HepG2 (cell line): ENCODE measurements around the gene CD1D. TPM values are rescaled to one million over a fixed set of nuclear protein-coding genes. Genes with fewer than 3 reads are reported as not detected.
"Not testable (repeated sequence)": the region's sequence is repeated elsewhere in the genome, so short reads cannot be mapped to it uniquely, and the experiment has no call there.

Experiments
- ATAC-seq: fragments of 200-7000 bp; cut with Tn5 transposase; 3 replicates; pipeline ENCODE4 v1.9.1; 2020; ENCODE audit warnings: mild to moderate bottlenecking, moderate library complexity
- BruUV-seq: library from RNA; stranded (reverse); fragments of 400-500 nt; replicated peaks from 2 replicates; lab custom pipeline; 2021; lab: Mats Ljungman, UMichigan
- CTCF ChIA-PET: fragments of 300-600 bp; formaldehyde crosslinking; extraction: SDS; loops from one replicate; lab custom pipeline; 2021; ENCODE audit warnings: low total read pairs, inconsistent platforms, low intra/inter-chr PET ratio; lab: Yijun Ruan, JAX
- POLR2A ChIA-PET: fragments of 350-600 bp; sonication (Branson Sonifier 250); formaldehyde crosslinking; loops from one replicate; lab custom pipeline; 2020; ENCODE audit warnings: antibody characterized with exemption, inconsistent platforms; lab: Yijun Ruan, JAX
- DNase-seq: peaks from one replicate; pipeline ENCODE4 v3.0.0-alpha.2; 2015; ENCODE audit warnings: low spot score
- FAIRE-seq: peaks from 3 replicates; lab custom pipeline; 2011; peaks lifted over from hg19 to GRCh38; lab: Jason Lieb, UNC
- H2AFZ ChIP-seq: one replicate; pipeline ENCODE4 v1.6.1; 2011; ENCODE audit warnings: low read length, inconsistent platforms
- H3K27ac ChIP-seq: fragments of 300-600 bp; 3 replicates; pipeline ENCODE4 v1.8.0; 2011; ENCODE audit warnings: mixed run types, mild to moderate bottlenecking, mixed read lengths, low read length, inconsistent platforms; ENCODE audit not compliant: insufficient read depth; ENCODE audit errors: extremely low read length
- H3K27me3 ChIP-seq, 2 experiments: fragments of 200-600 bp in 1 of 2; 2 replicates in 1 of 2; 3 replicates in 1 of 2; pipeline versions ENCODE4 v1.6.0 to v1.8.0; 2011; ENCODE audit warnings: low read length in 2 of 2, mild to moderate bottlenecking in 2 of 2, moderate library complexity in 2 of 2, inconsistent platforms in 1 of 2; ENCODE audit not compliant: insufficient read depth in 2 of 2, control insufficient read depth in 1 of 2
- H3K36me3 ChIP-seq, 2 experiments: fragments of 200-600 bp in 1 of 2; replicated peaks in 1 of 2; 2 replicates in 1 of 2; 3 replicates in 1 of 2; pipeline versions ENCODE4 v1.5.1 to v1.8.0; 2011; ENCODE audit warnings: low read length in 2 of 2, inconsistent platforms in 1 of 2; ENCODE audit not compliant: insufficient read depth in 2 of 2, control insufficient read depth in 1 of 2
- H3K4me1 ChIP-seq: 2 replicates; pipeline ENCODE4 v1.5.1; 2012; ENCODE audit warnings: low read length, inconsistent platforms; ENCODE audit not compliant: insufficient read depth
- H3K4me2 ChIP-seq: 2 replicates; pipeline ENCODE4 v1.6.0; 2011; ENCODE audit warnings: low read depth, low read length, inconsistent platforms
- H3K4me3 ChIP-seq, 3 experiments: fragments of 200-600 bp in 1 of 3; sonication (generic), shearing (Covaris generic) in 1 of 3; replicated peaks in 1 of 3; 2 replicates each; pipeline ENCODE4 v1.5.1; 2011 to 2016; ENCODE audit warnings: low read length in 3 of 3, inconsistent platforms in 2 of 3, low read depth in 2 of 3, mild to moderate bottlenecking in 2 of 3, control low read depth in 1 of 3, mixed read lengths in 1 of 3; ENCODE audit not compliant: insufficient read depth in 1 of 3
- H3K79me2 ChIP-seq: one replicate; pipeline ENCODE4 v1.6.1; 2011; ENCODE audit warnings: low read length, inconsistent platforms; ENCODE audit not compliant: insufficient read depth
- H3K9ac ChIP-seq: 2 replicates; pipeline ENCODE4 v1.6.0; 2011; ENCODE audit warnings: mild to moderate bottlenecking, low read depth, low read length, inconsistent platforms; ENCODE audit not compliant: insufficient read depth
- H3K9me3 ChIP-seq: 2 replicates; pipeline ENCODE4 v1.5.1; 2012; ENCODE audit warnings: mild to moderate bottlenecking, low read length
- H4K20me1 ChIP-seq: 2 replicates; pipeline ENCODE4 v1.6.0; 2011; ENCODE audit warnings: inconsistent platforms, mild to moderate bottlenecking, low read length, moderate library complexity; ENCODE audit not compliant: insufficient read depth
- ATF7 ChIP-seq, 2 experiments: fragments of 450-650 bp in 1 of 2; sonication (generic) in 1 of 2; formaldehyde crosslinking in 1 of 2; IDR thresholded peaks; 2 replicates each; pipeline versions ENCODE4 v1.4.0 to v1.6.1; 2016 to 2020; ENCODE audit warnings: antibody characterized with exemption in 1 of 2, mild to moderate bottlenecking in 1 of 2, missing genetic modification reagents in 1 of 2
- CEBPG ChIP-seq: IDR thresholded peaks from 2 replicates; pipeline ENCODE4 v1.6.1; 2016
- CREB1 ChIP-seq, 2 experiments: fragments of 450-650 bp in 1 of 2; IDR thresholded peaks; 2 replicates each; pipeline ENCODE4 v1.6.1; 2016 to 2017; ENCODE audit warnings: control low read depth in 1 of 2, mild to moderate bottlenecking in 1 of 2, missing compliant biosample characterization in 1 of 2, missing genetic modification characterization in 1 of 2
- WGBS: methylation state at CpG from one replicate; pipeline ENCODE4 v1.1.6; 2017; ENCODE audit warnings: low lambda C conversion rate; 5-methylcytosine and 5-hydroxymethylcytosine counted together
- in situ Hi-C: cut with HindIII; loops from 2 replicates; pipeline ENCODE4 v1.10.0; 2017; ENCODE audit warnings: low pct_unique_long_range_greater_than_20kb; ENCODE audit not compliant: extremely low pct_ligation_motif_present
- intact Hi-C: fragments of 100-400 bp; cut with micrococcal nuclease; formaldehyde crosslinking; loops from one replicate; pipeline ENCODE4 v1.10.0; 2022; ENCODE audit not compliant: unreplicated experiment
- polyA plus RNA-seq, 8 experiments: library from polyadenylated mRNA; depleted of rRNA in 3 of 8; stranded (reverse) in 7 of 8; unstranded in 1 of 8; fragments of >200 nt; fragmentation: Illumina TruSeq in 4 of 8; extraction: Trizol in 4 of 8; gene quantifications; 2 replicates each; pipeline versions ENCODE4 v1.2.1 to v1.2.3, GENCODE V29; 2011 to 2016; ENCODE audit warnings: low read depth in 4 of 8, missing spikeins in 1 of 8, mixed read lengths in 1 of 8; ENCODE audit not compliant: insufficient read depth in 1 of 8
- total RNA-seq, 5 experiments: library from RNA; depleted of rRNA; stranded (reverse); fragments of >200 nt; fragmentation: Illumina TruSeq; extraction: Trizol; gene quantifications; 2 replicates each; pipeline ENCODE4 v1.2.3, GENCODE V29; 2016; ENCODE audit warnings: low read depth in 1 of 5

Gene CD1D
- total and polyA plus RNA-seq, 2 of the 13 experiments (the other 11 are each of a cell fraction or from before 2014, with no cell fraction given): not detected

- BruUV-seq: no TSS peak
- H3K9ac ChIP-seq: no peak overlapping the region
- intact Hi-C loops: no loop called here
- H4K20me1 ChIP-seq: no peaks in the 10 kb centered on the region
- no peaks in the 10 kb centered on the region for H3K36me3 ChIP-seq
- ChIA-PET POLR2A (no interaction called here), CTCF (no interaction called here)
- no peak for DNase-seq
- H3K9me3 ChIP-seq: no peaks in the 10 kb centered on the region
- TF ChIP-seq CEBPG (CRISPR knock-in tag): no peak
- H3K4me1 ChIP-seq: no peaks in the 10 kb centered on the region
- H3K4me3 ChIP-seq: no peak overlapping the region
- in situ Hi-C loops: no loop called here
- no peak for ATAC-seq
- no peak overlapping the region for H3K27ac ChIP-seq
- no peak overlapping the region for H2AFZ ChIP-seq
- H3K79me2 ChIP-seq: no peaks in the 10 kb centered on the region
- FAIRE-seq: no peak
- no peak overlapping the region for H3K4me2 ChIP-seq
- H3K27me3 ChIP-seq: no peaks in the 10 kb centered on the region
Measured at GRCh38 chr1:158169105-158169504, 11.6 kb upstream of the CD1D start.

DNA sequence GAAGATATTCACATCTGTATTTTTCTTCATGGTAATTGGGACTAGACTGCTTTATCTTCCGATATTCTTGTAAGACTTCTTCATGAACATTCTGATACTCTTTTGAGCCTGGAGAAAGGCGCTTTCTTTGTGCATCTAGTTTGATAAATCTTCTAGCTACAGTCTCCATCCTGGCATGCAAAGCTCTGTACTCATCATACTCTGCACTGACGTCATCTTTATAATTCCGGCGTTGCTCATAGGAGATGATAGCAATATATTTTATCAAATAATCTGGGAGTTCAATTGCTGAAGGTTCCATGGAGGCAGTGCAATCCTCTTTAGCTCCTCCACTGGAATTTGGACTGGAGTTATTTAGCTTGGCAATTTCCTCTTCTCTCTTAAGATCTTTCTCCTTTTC, 4.8 kb upstream of the CD1D start:
- H3K4me1 ChIP-seq; H3K36me3 ChIP-seq; H4K20me1 ChIP-seq; intact Hi-C loops; H2AFZ ChIP-seq; ATAC-seq; FAIRE-seq; CTCF ChIA-PET; H3K4me2 ChIP-seq; POLR2A ChIA-PET; H3K9me3 ChIP-seq; DNase-seq; H3K9ac ChIP-seq; H3K27ac ChIP-seq; H3K4me3 ChIP-seq; H3K79me2 ChIP-seq; BruUV-seq; TF ChIP-seq CREB1, ATF7 (CRISPR knock-in tag; IDR thresholded peaks at IDR 0.05): not testable (repeated sequence)
- H3K27me3 ChIP-seq: peaks cover 1 to 17% of the 10 kb centered on the region in 2 experiments; a peak in 2 of 5 replicates
- in situ Hi-C loops: loop anchor here (25.0 kb wide), 1 partner anchor 836 kb away; the partner anchor contains the start of gene IFI16
- TF ChIP-seq CREB1 (IDR thresholded peaks at IDR 0.05): peak; percentile 83
- TF ChIP-seq ATF7 (IDR thresholded peaks at IDR 0.05): peak; percentile 94
- WGBS: under 1% methylated on average over 5 of the region's 5 CpGs
